Superior temporal gyrus (tissue), 1 donor: ENCODE measurements around the gene DNAH11.
"Not testable (repeated sequence)": the region's sequence is repeated elsewhere in the genome, so short reads cannot be mapped to it uniquely, and the experiment has no call there.

Experiments used
- DNase-seq: peaks from one replicate; pipeline ENCODE4 v3.0.0-alpha.2; 2016; ENCODE audit errors: extremely low spot score

The DNAH11 gene, protein sequence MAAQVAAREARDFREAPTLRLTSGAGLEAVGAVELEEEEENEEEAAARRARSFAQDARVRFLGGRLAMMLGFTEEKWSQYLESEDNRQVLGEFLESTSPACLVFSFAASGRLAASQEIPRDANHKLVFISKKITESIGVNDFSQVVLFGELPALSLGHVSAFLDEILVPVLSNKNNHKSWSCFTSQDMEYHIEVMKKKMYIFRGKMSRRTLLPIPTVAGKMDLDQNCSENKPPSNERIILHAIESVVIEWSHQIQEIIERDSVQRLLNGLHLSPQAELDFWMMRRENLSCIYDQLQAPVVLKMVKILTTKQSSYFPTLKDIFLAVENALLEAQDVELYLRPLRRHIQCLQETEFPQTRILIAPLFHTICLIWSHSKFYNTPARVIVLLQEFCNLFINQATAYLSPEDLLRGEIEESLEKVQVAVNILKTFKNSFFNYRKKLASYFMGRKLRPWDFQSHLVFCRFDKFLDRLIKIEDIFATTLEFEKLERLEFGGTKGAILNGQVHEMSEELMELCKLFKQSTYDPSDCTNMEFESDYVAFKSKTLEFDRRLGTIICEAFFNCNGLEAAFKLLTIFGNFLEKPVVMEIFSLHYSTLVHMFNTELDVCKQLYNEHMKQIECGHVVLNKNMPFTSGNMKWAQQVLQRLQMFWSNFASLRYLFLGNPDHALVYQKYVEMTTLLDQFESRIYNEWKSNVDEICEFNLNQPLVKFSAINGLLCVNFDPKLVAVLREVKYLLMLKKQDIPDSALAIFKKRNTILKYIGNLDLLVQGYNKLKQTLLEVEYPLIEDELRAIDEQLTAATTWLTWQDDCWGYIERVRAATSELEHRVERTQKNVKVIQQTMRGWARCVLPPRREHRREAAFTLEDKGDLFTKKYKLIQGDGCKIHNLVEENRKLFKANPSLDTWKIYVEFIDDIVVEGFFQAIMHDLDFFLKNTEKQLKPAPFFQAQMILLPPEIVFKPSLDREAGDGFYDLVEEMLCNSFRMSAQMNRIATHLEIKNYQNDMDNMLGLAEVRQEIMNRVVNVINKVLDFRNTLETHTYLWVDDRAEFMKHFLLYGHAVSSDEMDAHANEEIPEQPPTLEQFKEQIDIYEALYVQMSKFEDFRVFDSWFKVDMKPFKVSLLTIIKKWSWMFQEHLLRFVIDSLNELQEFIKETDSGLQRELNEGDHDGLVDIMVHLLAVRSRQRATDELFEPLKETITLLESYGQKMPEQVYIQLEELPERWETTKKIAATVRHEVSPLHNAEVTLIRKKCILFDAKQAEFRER (N-terminal part only)

DNA sequence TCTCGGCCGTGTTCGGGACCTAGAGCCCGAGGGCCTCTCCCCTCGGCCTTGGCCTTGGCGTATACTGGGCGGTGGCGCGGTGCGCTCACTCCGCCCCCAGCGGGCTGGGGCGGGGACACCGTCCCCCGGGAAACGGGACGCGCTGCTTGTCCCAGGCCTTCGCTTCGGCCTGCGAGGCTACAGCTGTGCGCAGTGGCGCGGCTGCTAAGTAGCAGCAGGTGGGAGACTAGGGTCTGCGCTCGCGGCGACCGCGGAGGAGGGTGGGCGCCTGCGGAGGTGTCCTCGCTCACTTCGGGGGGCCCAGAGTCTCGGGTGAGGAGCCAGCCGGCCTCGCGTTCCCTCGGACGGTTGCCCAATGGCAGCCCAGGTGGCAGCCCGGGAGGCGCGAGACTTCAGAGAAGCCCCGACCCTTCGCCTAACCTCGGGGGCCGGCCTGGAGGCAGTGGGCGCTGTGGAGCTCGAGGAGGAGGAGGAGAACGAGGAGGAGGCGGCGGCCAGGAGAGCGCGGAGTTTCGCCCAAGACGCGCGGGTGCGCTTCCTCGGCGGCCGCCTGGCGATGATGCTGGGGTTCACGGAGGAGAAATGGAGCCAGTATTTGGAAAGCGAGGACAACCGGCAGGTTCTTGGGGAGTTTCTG lies at the start of gene DNAH11:
TSS of gene DNAH11 (plus strand) at position 149 of the 637 bp plus-strand sequence. CDS start at position 356, 207 bp downstream.
- no peak for DNase-seq

DNA sequence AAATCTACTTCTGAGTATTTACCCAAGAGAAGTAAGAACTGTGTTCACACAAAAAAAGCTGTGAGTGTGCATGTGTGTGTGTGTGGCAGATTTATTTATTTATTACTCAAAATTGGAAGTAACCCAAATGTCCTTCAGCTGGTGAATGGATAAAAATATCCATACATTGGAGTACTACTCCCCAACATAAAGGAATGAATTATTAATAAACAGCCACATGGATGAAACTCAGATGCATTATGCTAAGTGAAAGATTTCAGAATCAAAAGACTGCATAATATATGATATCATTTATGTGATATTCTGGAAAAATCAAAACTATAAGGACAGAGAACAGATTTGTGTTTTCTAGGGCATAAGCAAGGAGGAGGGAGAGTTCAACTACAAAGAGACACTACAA lies 47.1 kb upstream of the DNAH11 start:
- DNase-seq: no peak

DNA sequence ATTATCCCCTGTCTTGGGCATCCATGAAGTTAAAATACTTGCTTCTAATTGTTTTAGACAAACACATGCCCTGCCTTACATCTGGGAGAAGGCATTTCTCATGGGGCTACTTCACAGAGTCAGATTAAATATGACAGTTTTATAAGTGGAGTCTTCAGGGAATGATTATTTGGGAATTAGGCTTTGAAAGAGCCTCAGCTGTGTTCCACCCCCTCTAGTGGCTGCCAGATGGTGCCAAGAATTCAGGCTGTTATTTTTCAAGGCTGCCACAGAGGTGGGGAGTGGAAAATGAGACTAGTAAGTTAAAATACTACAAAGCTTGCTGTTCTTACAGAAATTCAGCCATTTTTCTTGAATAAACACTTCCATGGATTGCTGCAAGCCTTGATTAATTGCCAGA lies 45.8 kb upstream of the DNAH11 start:
- no peak for DNase-seq

DNA sequence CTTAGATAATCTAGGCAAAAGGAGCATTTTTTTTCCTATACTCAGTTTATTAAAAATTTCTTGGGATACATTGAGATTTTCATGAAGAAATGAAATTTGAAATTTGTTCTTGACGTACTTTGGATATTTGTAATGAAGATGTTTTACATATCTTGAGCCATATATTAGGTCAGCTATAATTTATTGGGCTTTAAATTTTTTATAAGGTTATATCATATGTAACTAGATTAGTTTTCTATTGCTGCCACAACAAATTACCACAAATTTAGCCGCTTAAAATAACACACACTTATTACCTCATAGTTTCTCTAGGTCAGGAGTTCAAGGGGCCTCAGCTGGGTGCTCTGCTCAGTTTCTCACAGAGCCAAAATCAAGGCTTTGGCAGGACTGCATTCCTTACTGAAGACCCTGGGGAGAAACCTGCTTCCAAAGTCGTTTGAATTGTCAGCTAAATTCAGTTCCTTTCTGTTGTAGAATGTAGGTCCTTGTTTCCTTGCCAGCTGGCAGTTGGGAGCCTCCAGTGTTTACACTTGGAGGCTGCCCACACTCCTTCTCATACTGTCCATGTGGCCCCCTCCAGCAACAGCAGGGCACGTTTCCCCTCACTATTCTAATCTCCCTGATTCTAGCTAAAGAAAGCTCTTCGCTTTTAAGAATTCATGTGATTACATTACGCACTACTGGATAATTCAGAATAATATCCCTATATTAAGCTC lies 42.6 kb upstream of the DNAH11 start:
- no peak for DNase-seq

DNA sequence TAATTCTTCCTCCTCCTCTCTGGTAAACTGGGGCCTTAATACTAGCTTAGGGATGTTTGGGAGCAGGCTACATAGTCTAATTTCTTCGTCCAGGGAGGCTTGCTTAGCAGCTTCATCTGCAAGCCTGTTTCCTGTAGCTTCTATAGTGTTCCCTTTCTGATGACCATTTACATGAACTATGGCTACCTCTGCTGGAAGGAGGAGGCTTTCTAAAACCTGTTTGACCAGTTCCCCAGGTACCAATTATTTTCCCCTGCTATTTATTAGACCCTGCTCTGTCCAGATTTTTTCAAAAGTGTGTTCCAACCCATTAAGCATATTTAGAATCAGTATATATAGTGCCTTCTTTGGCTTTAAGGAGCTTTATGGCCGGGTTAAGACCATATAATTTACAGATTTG lies 38.8 kb upstream of the DNAH11 start:
- DNase-seq: no peak

DNA sequence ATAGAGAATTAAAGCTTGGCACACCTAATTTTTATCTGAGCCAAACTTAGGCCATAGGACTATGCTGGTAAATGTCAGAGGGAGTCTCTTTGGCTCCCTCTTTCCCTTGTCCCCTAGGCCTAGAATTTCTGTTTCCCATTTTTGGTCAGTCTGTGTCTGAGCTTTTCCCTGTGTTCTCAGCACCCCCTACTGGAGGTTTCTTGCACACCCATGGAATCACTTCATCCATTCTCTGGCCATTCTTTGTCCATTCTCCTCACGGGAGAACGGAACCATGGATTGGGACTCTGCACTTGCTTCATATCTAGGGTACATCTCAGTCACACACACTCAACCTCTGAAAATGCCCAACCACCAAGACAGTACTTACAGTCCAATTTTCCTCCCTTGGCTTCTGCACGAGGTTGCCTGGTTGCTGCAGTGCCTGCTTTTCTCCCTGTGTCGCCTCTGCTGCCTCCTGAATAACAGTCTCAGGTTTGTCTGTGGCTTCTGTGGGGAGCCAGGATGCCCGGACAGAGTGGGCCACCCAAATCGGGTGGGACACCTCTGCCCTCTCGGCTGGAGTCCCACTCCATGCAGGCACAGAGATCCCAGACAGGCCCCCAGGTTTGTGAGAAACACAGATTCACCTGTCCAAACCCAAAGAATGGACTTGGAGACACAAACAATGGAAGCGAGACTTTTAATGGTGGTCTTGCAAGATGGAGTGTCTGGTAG lies 35.1 kb upstream of the DNAH11 start:
- DNase-seq: peak; percentile 79

DNA sequence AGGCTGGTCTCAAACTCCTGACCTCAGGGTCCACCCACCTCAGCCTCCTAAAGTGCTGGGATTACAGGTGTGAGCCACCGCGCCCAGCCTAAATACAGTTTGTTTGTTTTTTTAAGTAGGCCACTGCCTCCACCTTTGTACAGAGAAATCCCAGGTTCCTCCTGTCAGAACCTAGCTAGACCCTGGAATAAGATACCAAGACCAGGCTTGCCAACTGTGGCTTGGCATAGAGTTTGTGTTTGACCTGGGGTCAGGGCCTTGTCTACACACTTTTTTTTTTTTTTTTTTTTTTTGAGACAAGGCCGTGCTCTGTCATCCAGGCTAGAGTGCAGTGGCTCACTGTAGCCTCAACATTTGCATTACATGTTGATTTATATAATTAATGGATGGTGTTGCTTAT lies 34.3 kb upstream of the DNAH11 start:
- DNase-seq: no peak

DNA sequence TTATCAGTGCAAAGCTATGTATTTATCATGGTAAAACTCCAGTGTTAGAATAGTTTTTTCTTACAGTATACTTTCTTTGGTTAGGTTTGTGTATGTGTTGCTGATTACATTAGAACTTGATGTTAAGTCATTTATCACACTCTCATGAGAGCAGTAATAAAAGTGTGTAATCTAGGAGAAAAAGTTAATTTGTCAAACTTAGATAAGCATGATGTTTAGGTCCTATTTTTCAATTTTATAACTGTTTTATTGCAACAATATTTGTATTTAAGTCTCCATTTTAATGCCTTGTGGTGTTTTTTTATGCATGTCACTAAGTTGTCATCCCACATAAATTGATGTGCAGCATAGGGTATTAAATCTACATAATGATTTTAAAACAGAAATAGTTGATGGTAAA lies 28.8 kb upstream of the DNAH11 start:
- no peak for DNase-seq

DNA sequence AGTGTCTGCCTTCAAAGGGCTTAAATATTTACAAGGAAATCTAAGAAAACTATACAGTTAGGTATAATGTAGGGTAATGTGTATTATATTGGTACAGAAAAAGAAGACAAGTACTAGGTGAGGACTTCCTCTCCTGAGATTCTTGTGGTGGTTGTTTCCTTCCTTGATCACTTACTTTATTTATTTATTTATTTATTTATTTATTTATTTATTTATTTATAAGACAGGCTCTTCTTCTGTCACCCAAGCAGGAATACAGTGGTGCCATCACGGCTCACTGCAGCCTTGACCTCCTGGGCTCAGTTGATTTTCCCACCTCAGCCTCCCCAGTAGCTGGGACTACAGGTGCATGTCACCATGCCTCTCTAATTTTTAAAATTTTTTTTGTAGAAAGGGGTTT lies 18.2 kb upstream of the DNAH11 start:
- DNase-seq: no peak

DNA sequence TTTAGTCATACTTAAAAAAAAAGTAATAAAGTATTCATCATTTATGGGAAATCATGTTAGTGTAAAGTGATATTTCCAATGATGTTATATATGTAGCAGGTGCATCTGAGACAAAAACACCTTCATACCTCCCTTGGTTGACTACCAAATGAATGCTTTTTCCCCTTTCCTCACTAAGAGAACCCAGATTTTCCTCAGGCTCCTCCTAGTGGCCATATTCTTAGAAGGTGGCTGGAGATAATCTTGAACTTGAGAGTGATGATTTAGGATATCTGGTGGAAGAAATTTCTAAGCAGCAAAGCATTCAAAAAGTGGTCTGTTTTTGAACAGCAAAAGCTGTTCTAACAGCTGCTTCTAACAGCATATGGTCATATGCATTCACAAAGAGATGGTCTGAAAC lies 16.8 kb upstream of the DNAH11 start:
- no peak for DNase-seq

DNA sequence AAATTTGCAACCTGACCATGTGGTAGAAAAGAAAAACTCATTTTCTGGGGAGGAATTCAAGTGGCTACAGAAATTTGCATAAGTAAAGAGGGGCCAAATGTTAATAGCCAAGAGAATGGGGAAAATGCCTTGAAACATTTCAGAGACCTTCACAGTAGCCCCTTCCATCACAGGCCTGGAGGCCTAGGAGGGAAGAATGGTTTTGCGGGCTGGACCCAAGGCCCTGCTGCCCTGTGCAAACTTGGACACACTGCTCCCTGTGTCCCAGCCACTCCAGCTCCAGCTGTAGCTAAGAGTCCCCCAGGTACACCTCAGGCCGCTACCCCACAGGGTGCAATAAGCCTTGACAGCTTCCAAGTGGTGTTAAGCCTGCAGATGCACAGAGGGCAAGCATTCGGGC lies 16.4 kb upstream of the DNAH11 start:
- DNase-seq: no peak

DNA sequence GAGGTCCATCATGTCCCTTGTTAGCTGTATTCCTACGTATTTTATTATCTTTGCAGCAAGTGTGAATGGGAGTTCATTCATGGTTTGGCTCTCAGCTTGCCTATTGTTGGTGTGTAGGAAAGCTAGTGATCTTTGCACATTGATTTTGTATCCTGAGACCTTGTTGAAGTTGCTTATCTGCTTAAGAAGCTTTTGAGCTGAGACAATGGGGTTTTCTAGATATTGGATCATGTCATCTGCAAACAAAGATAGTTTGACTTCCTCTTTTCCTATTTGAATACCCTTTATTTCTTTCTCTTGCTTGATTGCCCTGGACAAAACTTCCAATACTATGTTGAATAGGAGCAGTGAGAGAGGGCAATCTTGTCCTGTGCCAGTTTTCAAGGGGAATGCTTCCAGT lies 10.4 kb upstream of the DNAH11 start:
- DNase-seq: not testable (repeated sequence)

DNA sequence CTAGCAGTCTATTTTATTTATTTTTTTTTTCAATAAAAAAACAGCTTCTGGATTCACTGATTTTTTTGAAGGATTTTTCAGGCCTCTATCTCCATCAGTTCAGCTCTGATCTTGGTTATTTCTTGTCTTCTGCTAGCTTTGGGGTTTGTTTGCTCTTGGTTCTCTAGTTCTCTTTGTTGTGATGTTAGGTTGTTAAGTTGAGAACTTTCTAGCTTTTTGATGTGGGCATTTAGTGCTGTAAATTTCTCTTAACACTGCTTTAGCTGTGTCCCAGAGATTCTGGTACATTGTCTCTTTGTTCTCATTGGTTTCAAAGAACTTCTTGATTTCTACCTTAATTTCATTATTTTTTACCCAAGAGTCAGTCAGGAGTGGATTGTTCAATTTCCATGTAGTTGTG lies 9.2 kb upstream of the DNAH11 start:
- not testable (repeated sequence) for DNase-seq

DNA sequence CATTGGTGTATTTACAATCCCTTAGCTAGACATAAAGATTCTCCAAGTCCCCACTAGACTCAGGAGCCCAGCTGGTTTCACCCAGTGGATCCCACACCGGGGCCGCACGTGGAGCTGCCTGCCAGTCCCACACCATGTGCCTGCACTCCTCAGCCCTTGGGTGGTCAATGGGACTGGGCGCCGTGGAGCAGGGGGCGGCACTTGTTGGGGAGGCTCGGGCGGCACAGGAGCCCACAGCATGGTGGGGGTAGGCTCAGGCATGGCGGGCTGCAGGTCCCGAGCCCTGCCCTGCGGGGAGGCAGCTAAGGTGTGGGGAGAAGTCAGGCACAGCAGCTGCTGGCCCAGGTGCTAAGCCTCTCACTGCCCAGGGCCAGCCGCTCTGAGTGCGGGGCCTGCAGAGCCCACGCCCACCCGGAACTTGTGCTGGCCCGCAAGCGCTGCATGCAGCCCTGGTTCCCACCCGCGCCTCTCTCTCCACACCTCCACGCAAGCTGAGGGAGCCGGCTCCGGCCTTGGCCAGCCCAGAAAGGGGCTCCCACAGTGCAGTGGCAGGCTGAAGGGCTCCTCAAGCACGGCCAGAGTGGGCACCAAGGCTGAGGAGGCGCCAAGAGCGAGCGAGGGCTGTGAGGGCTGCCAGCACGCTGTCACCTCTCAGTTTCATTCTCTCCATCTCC lies 6.3 kb upstream of the DNAH11 start:
- not testable (repeated sequence) for DNase-seq

DNA sequence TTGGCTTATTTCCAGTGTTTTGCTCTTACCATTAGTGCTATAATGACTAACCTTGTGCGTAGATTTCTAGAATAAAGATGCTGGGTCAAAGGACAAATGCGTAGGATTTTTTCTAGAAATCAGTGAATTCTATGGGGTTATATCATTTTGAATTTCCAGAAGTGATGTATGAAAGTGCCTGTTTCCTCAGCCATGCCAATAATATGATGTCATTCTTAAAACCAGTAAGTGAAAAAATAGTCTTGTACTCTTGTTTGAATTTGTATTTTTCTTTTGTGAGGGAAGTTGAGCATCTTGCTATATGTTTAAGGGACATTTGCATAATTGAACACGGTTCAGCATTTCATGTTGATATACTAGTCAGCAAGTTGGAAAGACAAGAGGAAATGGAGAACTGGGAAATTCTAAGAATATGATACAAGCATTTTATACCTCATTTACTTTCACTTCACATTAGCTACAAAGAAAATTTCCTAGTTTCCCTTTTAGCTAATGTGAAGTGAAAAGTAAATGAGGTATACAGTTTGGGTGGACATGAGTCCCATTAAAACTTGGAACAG lies 3.8 kb upstream of the DNAH11 start:
- no peak for DNase-seq

DNA sequence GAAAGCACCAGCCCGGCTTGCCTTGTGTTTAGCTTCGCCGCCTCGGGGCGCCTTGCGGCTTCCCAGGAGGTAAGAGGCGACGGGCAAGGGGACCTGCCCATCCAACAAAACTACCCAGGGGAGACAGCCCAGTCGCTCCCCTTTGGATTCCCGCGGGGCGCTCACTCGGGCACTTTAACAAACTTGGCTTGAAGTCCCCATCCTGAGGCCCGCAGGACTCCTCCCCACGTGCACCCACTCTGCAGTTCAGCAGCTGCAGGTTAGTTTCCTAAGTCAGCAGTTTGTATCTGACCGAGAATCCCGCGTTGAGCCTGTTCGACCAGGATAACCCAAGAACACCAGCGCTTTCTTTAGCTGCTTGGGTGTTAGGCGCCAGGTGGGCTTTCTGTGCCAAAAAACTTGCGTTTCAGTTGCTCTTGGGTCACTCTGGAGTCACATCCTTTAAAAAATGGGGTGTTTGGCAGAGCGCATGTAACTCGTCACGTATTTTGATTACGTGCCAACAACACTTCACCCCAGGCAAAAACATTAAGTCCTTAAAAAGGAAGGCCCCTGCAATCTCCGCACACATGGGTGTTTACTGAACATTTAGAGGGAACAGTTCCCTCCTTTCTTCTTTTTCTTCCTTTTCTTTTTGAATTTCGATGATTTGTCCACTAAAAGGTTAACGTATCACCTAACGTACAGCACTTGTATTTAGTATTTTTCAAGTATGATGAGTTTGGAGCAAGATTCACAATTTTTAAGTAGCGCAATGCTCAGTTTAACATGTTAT lies 876 bp downstream of the DNAH11 start:
- no peak for DNase-seq

DNA sequence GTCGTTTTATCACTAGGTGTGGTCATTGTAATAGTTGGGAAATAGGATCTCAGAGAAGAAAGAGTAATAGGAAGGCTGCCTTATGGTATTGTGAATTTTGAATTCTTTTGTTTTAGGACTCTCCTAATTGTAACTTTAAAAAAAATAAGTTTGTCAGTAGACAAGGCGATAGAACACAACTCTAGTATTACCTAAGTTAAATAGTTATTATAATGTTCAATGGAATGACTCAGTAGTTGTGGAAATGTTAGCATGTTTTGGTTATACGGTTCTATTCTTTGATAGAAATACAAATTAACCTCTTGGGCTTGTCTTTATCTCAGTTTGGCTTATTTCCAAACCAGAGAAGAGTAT lies 1.4 kb downstream of the DNAH11 start:
- DNase-seq: no peak

DNA sequence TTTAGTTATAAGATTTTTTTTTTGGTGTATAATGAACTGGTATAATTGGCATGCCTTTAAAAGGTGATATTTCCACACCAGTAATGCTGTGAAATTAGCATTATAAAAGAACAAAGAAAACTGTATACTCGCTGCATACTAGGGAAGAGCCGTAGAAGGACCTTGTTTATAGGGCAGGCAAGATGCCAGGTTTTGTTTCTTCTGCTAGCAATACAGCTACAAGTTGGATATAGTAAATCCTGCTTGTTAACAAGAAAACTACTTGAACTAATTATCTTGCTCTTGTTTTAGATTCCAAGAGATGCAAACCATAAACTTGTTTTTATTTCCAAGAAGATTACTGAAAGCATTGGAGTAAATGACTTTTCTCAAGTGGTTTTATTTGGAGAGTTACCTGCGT lies 1.9 kb downstream of the DNAH11 start:
- no peak for DNase-seq

DNA sequence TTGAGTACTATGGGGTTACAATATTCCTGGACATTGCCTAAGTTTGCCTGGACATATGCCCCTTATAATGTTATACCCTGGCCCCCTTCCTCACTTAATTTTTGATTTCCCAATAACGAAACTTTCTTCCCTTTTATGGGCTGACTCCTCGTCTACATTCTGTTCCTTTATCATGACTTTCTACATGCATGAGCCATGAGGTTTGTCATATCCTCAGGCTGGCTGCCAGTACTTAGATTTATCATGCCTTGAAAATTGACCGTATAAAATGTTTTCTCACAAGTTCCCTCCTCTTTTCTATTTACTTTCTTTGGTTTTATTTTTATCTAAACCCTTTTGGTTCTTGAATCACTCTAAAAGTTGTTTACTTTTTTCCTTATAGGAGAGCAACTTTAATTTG lies 4.7 kb downstream of the DNAH11 start:
- no peak for DNase-seq
